ENCODE data around the gene KCNMA1. TPM values are rescaled to one million over a fixed set of nuclear protein-coding genes. Genes with fewer than 3 reads are reported as not detected.

Gene KCNMA1
- total and polyA plus RNA-seq, 8 donors, result 0.92 to 155 (median 54.3) TPM

- no peak overlapping the region for H3K4me3 ChIP-seq
- intact Hi-C loops (cut with DNase I; ENCODE audit: low total_unique reads), result no loop called here
- H3K36me3 ChIP-seq, result peaks cover 0 to 17% (median 0%) of the 10 kb centered on the region in 4 donors
- peaks cover 0 to 6% (median 0%) of the 10 kb centered on the region in 4 donors for H3K4me1 ChIP-seq
- no peaks in the 10 kb centered on the region for H3K9me3 ChIP-seq
- no peak overlapping the region for H3K27ac ChIP-seq
- no peak for DNase-seq
- TF ChIP-seq POLR2A (IDR thresholded peaks at IDR 0.05), result no peak
- no peak for TF ChIP-seq POLR2AphosphoS5 (IDR thresholded peaks at IDR 0.05)
- no peak for TF ChIP-seq CTCF (IDR thresholded peaks at IDR 0.05)
- no peak for TF ChIP-seq EP300 (IDR thresholded peaks at IDR 0.05)
- no peaks in the 10 kb centered on the region for H3K27me3 ChIP-seq
Measured at GRCh38 chr10:77005871-77006270, 631.7 kb downstream of the KCNMA1 start.

GRCh38 chr10:77004917-77005564 lies 632.6 kb downstream of the KCNMA1 start:
- H3K27ac ChIP-seq, result no peak overlapping the region
- no peak overlapping the region for H3K4me3 ChIP-seq
- H3K27me3 ChIP-seq, result no peaks in the 10 kb centered on the region
- H3K9me3 ChIP-seq, result no peaks in the 10 kb centered on the region
- intact Hi-C loops (cut with DNase I; ENCODE audit: low total_unique reads), result no loop called here
- H3K36me3 ChIP-seq, result peaks cover 0 to 11% (median 0%) of the 10 kb centered on the region in 4 donors
- peak in 1 of 2 donors; percentile 82 for DNase-seq
- WGBS, 5 donors, result 61 to 70% (median 65%) methylated on average over 3 of the region's 3 CpGs
- TF ChIP-seq CTCF (IDR thresholded peaks at IDR 0.05), result peak in 4 of 7 experiments; percentile 55 to 73 (median 67)
- no peak for TF ChIP-seq POLR2A (IDR thresholded peaks at IDR 0.05)
- peaks cover 0 to 6% (median 0%) of the 10 kb centered on the region in 4 donors for H3K4me1 ChIP-seq

- intact Hi-C loops (cut with DNase I; ENCODE audit: low total_unique reads), result no loop called here
- H3K4me3 ChIP-seq, result no peak overlapping the region
- no peak for TF ChIP-seq POLR2AphosphoS5 (IDR thresholded peaks at IDR 0.05)
- no peak for TF ChIP-seq EP300 (IDR thresholded peaks at IDR 0.05)
- TF ChIP-seq POLR2A (IDR thresholded peaks at IDR 0.05), result no peak
- TF ChIP-seq CTCF (IDR thresholded peaks at IDR 0.05), result no peak
- no peak for DNase-seq
- peaks cover 0 to 6% (median 0%) of the 10 kb centered on the region in 4 donors for H3K4me1 ChIP-seq
- 20 to 70% (median 39%) methylated on average over 2 of the region's 2 CpGs for WGBS, 5 donors
- H3K27ac ChIP-seq, result no peak overlapping the region
- H3K36me3 ChIP-seq, result peaks cover 0 to 8% (median 0%) of the 10 kb centered on the region in 4 donors
- no peaks in the 10 kb centered on the region for H3K9me3 ChIP-seq
- H3K27me3 ChIP-seq, result no peaks in the 10 kb centered on the region
Measured at GRCh38 chr10:77002872-77003271, 634.7 kb downstream of the KCNMA1 start.

GRCh38 chr10:77001206-77001605 lies 636.4 kb downstream of the KCNMA1 start:
- H3K4me1 ChIP-seq, result peaks cover 0 to 6% (median 0%) of the 10 kb centered on the region in 4 donors
- intact Hi-C loops (cut with DNase I; ENCODE audit: low total_unique reads), result no loop called here
- 86 to 91% (median 88%) methylated on average over 12 of the region's 12 CpGs for WGBS, 5 donors
- no peak overlapping the region for H3K4me3 ChIP-seq
- no peaks in the 10 kb centered on the region for H3K9me3 ChIP-seq
- no peaks in the 10 kb centered on the region for H3K27me3 ChIP-seq
- TF ChIP-seq POLR2AphosphoS5 (IDR thresholded peaks at IDR 0.05), result no peak
- TF ChIP-seq POLR2A (IDR thresholded peaks at IDR 0.05), result no peak
- no peak for TF ChIP-seq EP300 (IDR thresholded peaks at IDR 0.05)
- no peak for TF ChIP-seq CTCF (IDR thresholded peaks at IDR 0.05)
- no peak overlapping the region for H3K27ac ChIP-seq
- DNase-seq, result no peak
- no peaks in the 10 kb centered on the region for H3K36me3 ChIP-seq
